IMR-90 (cell line): ENCODE results near the gene RIPK3.
"Not testable (repeated sequence)": the region's sequence is repeated elsewhere in the genome, so short reads cannot be mapped to it uniquely, and the experiment has no call there.

ENCODE experiments used
- FOS ChIP-seq: fragments of 150-350 bp; IDR thresholded peaks from 2 replicates; pipeline ENCODE4 v1.6.1; 2016; ENCODE audit warnings: low read depth, low read length
- MAFK ChIP-seq: IDR thresholded peaks from 2 replicates; pipeline ENCODE4 v1.6.1; 2012; ENCODE audit warnings: low read depth, low read length, improper control_type of control experiment
- MAZ ChIP-seq: IDR thresholded peaks from 2 replicates; pipeline ENCODE4 v1.6.1; 2012; ENCODE audit warnings: low read depth, mild to moderate bottlenecking, low read length, improper control_type of control experiment, moderate library complexity, borderline replicate concordance
- MXI1 ChIP-seq: IDR thresholded peaks from 2 replicates; pipeline ENCODE4 v1.6.1; 2012; ENCODE audit warnings: low read depth, mild to moderate bottlenecking, low read length, moderate library complexity, borderline replicate concordance
- NFE2L2 ChIP-seq: fragments of 150-350 bp; IDR thresholded peaks from 2 replicates; pipeline ENCODE4 v1.6.1; 2016; ENCODE audit warnings: low read depth, mild to moderate bottlenecking, low read length
- POLR2A ChIP-seq: IDR thresholded peaks from 2 replicates; pipeline ENCODE4 v1.6.1; 2012; ENCODE audit warnings: mild to moderate bottlenecking, low read depth, low read length
- RAD21 ChIP-seq: IDR thresholded peaks from 2 replicates; pipeline ENCODE4 v1.6.1; 2012; ENCODE audit warnings: low read length, improper control_type of control experiment
- RCOR1 ChIP-seq: IDR thresholded peaks from 2 replicates; pipeline ENCODE4 v1.6.1; 2012; ENCODE audit warnings: mild to moderate bottlenecking, low read length, improper control_type of control experiment; ENCODE audit not compliant: insufficient replicate concordance
- TF ChIP-seq, protein P1 (sequence below): fragments of 150-350 bp; IDR thresholded peaks from 2 replicates; pipeline ENCODE4 v1.6.1; 2017; ENCODE audit warnings: mild to moderate bottlenecking, antibody characterized with exemption, low read length, low read depth
- TF ChIP-seq, protein P2 (sequence below): conservative IDR thresholded peaks from 2 replicates; pipeline ENCODE4 v1.5.1; 2012; ENCODE audit warnings: mild to moderate bottlenecking, low read depth, low read length, improper control_type of control experiment

DNA sequence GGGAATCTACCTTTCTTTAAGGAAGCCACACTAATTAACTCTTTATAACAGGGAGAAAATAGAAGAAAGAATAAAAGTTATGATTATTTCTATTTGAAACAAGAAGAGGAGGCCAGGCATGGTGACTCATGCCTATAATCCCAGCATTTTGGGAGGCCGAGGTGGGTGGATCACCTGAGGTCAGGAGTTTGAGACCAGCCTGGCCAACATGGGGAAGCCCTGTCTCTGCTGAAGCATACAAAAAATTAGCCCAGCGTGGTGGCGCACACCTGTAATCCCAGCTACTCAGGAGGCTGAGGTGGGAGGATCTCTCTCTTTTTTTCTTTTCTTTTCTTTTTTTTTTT, 14.7 kb upstream of the RIPK3 start:
- TF ChIP-seq, protein P1, sequence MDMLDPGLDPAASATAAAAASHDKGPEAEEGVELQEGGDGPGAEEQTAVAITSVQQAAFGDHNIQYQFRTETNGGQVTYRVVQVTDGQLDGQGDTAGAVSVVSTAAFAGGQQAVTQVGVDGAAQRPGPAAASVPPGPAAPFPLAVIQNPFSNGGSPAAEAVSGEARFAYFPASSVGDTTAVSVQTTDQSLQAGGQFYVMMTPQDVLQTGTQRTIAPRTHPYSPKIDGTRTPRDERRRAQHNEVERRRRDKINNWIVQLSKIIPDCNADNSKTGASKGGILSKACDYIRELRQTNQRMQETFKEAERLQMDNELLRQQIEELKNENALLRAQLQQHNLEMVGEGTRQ, result not testable (repeated sequence)
- not testable (repeated sequence) for TF ChIP-seq FOS, MXI1, POLR2A, NFE2L2, MAFK, MAZ, RCOR1, RAD21
- TF ChIP-seq, protein P2, sequence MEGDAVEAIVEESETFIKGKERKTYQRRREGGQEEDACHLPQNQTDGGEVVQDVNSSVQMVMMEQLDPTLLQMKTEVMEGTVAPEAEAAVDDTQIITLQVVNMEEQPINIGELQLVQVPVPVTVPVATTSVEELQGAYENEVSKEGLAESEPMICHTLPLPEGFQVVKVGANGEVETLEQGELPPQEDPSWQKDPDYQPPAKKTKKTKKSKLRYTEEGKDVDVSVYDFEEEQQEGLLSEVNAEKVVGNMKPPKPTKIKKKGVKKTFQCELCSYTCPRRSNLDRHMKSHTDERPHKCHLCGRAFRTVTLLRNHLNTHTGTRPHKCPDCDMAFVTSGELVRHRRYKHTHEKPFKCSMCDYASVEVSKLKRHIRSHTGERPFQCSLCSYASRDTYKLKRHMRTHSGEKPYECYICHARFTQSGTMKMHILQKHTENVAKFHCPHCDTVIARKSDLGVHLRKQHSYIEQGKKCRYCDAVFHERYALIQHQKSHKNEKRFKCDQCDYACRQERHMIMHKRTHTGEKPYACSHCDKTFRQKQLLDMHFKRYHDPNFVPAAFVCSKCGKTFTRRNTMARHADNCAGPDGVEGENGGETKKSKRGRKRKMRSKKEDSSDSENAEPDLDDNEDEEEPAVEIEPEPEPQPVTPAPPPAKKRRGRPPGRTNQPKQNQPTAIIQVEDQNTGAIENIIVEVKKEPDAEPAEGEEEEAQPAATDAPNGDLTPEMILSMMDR, result not testable (repeated sequence)
